ENCODE data around the gene CFAP107. TPM values are rescaled to one million over a fixed set of nuclear protein-coding genes. Genes with fewer than 3 reads are reported as not detected.

Gene CFAP107
- total and polyA plus RNA-seq, 4 donors: not detected

GRCh38 chr1:12763479-12763878 is 17.5 kb downstream of the CFAP107 start:
- no peak overlapping the region for H3K27ac ChIP-seq (ENCODE audit: low read depth in 1 of 2, low read length in 2 of 2)
- no peaks in the 10 kb centered on the region for H3K4me1 ChIP-seq (ENCODE audit: control insufficient read depth in 4 of 4, insufficient read depth in 4 of 4, low read length in 3 of 4)
- no peaks in the 10 kb centered on the region for H3K9me3 ChIP-seq (ENCODE audit: control insufficient read depth in 4 of 4, low read length in 3 of 4)
- no peak overlapping the region for H3K9ac ChIP-seq (ENCODE audit: low read depth in 1 of 2, low read length in 2 of 2)
- H3K27me3 ChIP-seq (ENCODE audit: control insufficient read depth in 4 of 4, insufficient read depth in 4 of 4, low read length in 3 of 4): peaks cover 0 to 6% (median 1%) of the 10 kb centered on the region in 4 donors
- H3K4me3 ChIP-seq (ENCODE audit: low read depth in 1 of 3, low read length in 3 of 3): no peak overlapping the region
- no peak for DNase-seq (ENCODE audit: low spot score)
- H3K36me3 ChIP-seq (ENCODE audit: control insufficient read depth in 4 of 4, insufficient read depth in 3 of 4, low read depth in 1 of 4, low read length in 3 of 4): no peaks in the 10 kb centered on the region
- no peak for TF ChIP-seq YY1 (IDR thresholded peaks at IDR 0.05)
- TF ChIP-seq, protein P1, sequence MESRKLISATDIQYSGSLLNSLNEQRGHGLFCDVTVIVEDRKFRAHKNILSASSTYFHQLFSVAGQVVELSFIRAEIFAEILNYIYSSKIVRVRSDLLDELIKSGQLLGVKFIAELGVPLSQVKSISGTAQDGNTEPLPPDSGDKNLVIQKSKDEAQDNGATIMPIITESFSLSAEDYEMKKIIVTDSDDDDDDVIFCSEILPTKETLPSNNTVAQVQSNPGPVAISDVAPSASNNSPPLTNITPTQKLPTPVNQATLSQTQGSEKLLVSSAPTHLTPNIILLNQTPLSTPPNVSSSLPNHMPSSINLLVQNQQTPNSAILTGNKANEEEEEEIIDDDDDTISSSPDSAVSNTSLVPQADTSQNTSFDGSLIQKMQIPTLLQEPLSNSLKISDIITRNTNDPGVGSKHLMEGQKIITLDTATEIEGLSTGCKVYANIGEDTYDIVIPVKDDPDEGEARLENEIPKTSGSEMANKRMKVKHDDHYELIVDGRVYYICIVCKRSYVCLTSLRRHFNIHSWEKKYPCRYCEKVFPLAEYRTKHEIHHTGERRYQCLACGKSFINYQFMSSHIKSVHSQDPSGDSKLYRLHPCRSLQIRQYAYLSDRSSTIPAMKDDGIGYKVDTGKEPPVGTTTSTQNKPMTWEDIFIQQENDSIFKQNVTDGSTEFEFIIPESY (IDR thresholded peaks at IDR 0.05): no peak
- TF ChIP-seq FOXA1 (IDR thresholded peaks at IDR 0.05): no peak
- TF ChIP-seq HNF4A (conservative IDR thresholded peaks at IDR 0.05): no peak
- no peak for TF ChIP-seq TAF1 (conservative IDR thresholded peaks at IDR 0.05)
- no peak for TF ChIP-seq RAD21 (IDR thresholded peaks at IDR 0.05)
- no peak for TF ChIP-seq HNF4G (IDR thresholded peaks at IDR 0.05)
- TF ChIP-seq, protein P2, sequence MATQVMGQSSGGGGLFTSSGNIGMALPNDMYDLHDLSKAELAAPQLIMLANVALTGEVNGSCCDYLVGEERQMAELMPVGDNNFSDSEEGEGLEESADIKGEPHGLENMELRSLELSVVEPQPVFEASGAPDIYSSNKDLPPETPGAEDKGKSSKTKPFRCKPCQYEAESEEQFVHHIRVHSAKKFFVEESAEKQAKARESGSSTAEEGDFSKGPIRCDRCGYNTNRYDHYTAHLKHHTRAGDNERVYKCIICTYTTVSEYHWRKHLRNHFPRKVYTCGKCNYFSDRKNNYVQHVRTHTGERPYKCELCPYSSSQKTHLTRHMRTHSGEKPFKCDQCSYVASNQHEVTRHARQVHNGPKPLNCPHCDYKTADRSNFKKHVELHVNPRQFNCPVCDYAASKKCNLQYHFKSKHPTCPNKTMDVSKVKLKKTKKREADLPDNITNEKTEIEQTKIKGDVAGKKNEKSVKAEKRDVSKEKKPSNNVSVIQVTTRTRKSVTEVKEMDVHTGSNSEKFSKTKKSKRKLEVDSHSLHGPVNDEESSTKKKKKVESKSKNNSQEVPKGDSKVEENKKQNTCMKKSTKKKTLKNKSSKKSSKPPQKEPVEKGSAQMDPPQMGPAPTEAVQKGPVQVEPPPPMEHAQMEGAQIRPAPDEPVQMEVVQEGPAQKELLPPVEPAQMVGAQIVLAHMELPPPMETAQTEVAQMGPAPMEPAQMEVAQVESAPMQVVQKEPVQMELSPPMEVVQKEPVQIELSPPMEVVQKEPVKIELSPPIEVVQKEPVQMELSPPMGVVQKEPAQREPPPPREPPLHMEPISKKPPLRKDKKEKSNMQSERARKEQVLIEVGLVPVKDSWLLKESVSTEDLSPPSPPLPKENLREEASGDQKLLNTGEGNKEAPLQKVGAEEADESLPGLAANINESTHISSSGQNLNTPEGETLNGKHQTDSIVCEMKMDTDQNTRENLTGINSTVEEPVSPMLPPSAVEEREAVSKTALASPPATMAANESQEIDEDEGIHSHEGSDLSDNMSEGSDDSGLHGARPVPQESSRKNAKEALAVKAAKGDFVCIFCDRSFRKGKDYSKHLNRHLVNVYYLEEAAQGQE (IDR thresholded peaks at IDR 0.05): no peak
- no peak for TF ChIP-seq SP1 (IDR thresholded peaks at IDR 0.05)
- TF ChIP-seq GABPA (IDR thresholded peaks at IDR 0.05 in 1 of 2, conservative IDR thresholded peaks at IDR 0.05 in 1 of 2): no peak
- TF ChIP-seq MAX (IDR thresholded peaks at IDR 0.05): no peak
- no peak for TF ChIP-seq EGR1 (IDR thresholded peaks at IDR 0.05; ENCODE audit: low read depth in 2 of 2)
- no peak for TF ChIP-seq FOXA2 (IDR thresholded peaks at IDR 0.05)
- no peak for TF ChIP-seq RXRA (IDR thresholded peaks at IDR 0.05)
- TF ChIP-seq ATF3 (IDR thresholded peaks at IDR 0.05): no peak
- TF ChIP-seq NR2F2 (IDR thresholded peaks at IDR 0.05): no peak
- 71% methylated on average over 4 of the region's 4 CpGs for WGBS

- Histone ChIP-seq H3K27ac (ENCODE audit: low read depth in 1 of 2, low read length in 2 of 2) (no peak overlapping the region), H3K27me3 (ENCODE audit: control insufficient read depth in 4 of 4, insufficient read depth in 4 of 4, low read length in 3 of 4) (peaks cover 0 to 4% (median 1%) of the 10 kb centered on the region in 4 donors), H3K9me3 (ENCODE audit: control insufficient read depth in 4 of 4, low read length in 3 of 4) (no peaks in the 10 kb centered on the region), H3K9ac (ENCODE audit: low read depth in 1 of 2, low read length in 2 of 2) (no peak overlapping the region), H3K4me3 (ENCODE audit: low read depth in 1 of 3, low read length in 3 of 3) (no peak overlapping the region), H3K36me3 (ENCODE audit: control insufficient read depth in 4 of 4, insufficient read depth in 3 of 4, low read depth in 1 of 4, low read length in 3 of 4) (no peaks in the 10 kb centered on the region), H3K4me1 (ENCODE audit: control insufficient read depth in 4 of 4, insufficient read depth in 4 of 4, low read length in 3 of 4) (no peaks in the 10 kb centered on the region)
- 54% methylated on average over 5 of the region's 5 CpGs for WGBS
- TF ChIP-seq ATF3 (IDR thresholded peaks at IDR 0.05) (no peak), EGR1 (IDR thresholded peaks at IDR 0.05; ENCODE audit: low read depth in 2 of 2) (no peak), SP1 (IDR thresholded peaks at IDR 0.05) (no peak), TAF1 (conservative IDR thresholded peaks at IDR 0.05) (no peak)
- TF ChIP-seq, protein P3, sequence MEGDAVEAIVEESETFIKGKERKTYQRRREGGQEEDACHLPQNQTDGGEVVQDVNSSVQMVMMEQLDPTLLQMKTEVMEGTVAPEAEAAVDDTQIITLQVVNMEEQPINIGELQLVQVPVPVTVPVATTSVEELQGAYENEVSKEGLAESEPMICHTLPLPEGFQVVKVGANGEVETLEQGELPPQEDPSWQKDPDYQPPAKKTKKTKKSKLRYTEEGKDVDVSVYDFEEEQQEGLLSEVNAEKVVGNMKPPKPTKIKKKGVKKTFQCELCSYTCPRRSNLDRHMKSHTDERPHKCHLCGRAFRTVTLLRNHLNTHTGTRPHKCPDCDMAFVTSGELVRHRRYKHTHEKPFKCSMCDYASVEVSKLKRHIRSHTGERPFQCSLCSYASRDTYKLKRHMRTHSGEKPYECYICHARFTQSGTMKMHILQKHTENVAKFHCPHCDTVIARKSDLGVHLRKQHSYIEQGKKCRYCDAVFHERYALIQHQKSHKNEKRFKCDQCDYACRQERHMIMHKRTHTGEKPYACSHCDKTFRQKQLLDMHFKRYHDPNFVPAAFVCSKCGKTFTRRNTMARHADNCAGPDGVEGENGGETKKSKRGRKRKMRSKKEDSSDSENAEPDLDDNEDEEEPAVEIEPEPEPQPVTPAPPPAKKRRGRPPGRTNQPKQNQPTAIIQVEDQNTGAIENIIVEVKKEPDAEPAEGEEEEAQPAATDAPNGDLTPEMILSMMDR (IDR thresholded peaks at IDR 0.05; ENCODE audit: low read depth, low read length, missing input control): no peak
- TF ChIP-seq, protein P1 (IDR thresholded peaks at IDR 0.05): no peak
- DNase-seq (ENCODE audit: low spot score): no peak
Measured at GRCh38 chr1:12764016-12764415, 18.0 kb downstream of the CFAP107 start.
